ENCODE data around the gene MPG. TPM values are rescaled to one million over a fixed set of nuclear protein-coding genes. Genes with fewer than 3 reads are reported as not detected.

Gene MPG
- total RNA-seq, 4 donors from 2014 or later: 46.8 to 94.4 (median 70.9) TPM

DNA sequence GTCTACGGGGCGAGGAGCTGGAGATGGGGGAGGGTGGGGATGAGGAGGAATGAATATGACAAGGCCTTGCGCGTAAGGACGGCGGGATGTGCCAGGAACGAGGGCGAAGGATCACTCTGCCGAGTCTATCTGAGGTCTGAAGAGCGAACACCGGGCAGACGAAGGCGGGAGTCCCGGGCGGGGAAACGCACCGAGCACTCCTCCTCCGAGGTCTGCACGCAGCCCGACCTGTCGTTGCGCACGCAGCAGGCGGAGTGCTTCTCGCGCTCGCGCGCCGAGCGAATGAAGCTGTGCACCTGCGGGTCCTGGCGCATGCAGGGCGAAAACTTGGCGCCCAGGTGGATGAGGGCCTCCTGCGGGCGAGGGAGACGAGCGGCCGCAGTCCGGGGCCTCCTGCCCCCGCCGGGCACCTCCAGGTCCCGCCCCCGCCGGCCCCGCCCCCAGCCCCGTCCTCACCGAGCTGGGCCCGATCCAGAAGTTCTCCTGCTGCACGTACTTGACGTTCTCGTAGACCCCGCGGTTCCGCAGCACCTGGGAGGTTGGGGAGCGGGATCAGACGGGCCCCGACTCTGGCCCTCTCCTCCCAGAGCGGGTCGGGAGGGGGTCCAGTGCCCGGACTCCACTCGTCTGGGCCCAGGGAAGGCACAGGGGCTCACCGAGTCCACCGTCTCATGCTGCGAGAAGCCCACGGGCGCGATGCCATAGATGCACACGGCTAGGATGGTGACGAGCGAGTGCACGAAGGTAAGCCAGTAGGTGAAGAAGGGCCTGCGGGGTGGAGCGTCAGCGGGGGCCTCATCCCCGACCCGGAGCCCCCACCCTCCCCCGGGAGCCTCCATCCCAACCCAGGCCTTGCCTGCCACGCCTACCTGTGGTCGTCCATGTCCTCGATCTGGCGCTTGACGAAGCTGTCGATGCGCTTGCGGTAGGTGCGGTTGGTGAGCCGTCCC lies 16.8 kb upstream of the MPG start:
- H3K4me3 ChIP-seq: no peak overlapping the region
- no peaks in the 10 kb centered on the region for H3K27me3 ChIP-seq
- peaks cover 84% of the 10 kb centered on the region for H3K36me3 ChIP-seq
- no peaks in the 10 kb centered on the region for H3K9me3 ChIP-seq
- no peak overlapping the region for H3K27ac ChIP-seq
- WGBS: 90% methylated on average over 54 of the region's 89 CpGs
- TF ChIP-seq EP300 (IDR thresholded peaks at IDR 0.05) (no peak), POLR2A (IDR thresholded peaks at IDR 0.05) (no peak), POLR2AphosphoS5 (IDR thresholded peaks at IDR 0.05) (no peak)
- TF ChIP-seq, protein P1, sequence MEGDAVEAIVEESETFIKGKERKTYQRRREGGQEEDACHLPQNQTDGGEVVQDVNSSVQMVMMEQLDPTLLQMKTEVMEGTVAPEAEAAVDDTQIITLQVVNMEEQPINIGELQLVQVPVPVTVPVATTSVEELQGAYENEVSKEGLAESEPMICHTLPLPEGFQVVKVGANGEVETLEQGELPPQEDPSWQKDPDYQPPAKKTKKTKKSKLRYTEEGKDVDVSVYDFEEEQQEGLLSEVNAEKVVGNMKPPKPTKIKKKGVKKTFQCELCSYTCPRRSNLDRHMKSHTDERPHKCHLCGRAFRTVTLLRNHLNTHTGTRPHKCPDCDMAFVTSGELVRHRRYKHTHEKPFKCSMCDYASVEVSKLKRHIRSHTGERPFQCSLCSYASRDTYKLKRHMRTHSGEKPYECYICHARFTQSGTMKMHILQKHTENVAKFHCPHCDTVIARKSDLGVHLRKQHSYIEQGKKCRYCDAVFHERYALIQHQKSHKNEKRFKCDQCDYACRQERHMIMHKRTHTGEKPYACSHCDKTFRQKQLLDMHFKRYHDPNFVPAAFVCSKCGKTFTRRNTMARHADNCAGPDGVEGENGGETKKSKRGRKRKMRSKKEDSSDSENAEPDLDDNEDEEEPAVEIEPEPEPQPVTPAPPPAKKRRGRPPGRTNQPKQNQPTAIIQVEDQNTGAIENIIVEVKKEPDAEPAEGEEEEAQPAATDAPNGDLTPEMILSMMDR (IDR thresholded peaks at IDR 0.05): no peak
- peaks cover 9% of the 10 kb centered on the region for H3K4me1 ChIP-seq
- DNase-seq (ENCODE audit: low spot score in 2 of 2): no peak

DNA sequence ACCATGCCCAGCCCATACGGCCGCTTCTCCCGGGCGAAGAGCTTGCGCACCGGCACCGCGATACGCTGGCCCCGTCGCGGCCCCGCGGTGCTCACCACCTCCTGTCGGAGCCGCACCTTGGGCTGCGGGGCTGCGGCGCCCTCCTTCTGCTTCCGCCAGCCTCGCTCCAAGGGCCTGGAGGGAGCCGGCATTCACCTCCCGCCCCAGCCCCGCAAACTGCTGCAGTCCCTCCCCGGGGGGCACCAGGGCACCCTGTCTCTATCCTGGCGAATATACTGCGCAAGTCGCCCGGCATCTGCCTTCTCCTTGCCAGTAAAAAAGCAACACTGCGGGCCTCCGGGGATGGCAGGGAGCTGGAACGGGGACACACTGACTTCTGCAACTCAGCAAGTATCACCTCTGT lies 16.1 kb upstream of the MPG start:
- 96% methylated on average over 17 of the region's 32 CpGs for WGBS
- Histone ChIP-seq H3K27ac (no peak overlapping the region), H3K4me1 (peaks cover 16% of the 10 kb centered on the region), H3K4me3 (no peak overlapping the region), H3K27me3 (no peaks in the 10 kb centered on the region), H3K9me3 (no peaks in the 10 kb centered on the region), H3K36me3 (peaks cover 78% of the 10 kb centered on the region)
- TF ChIP-seq, protein P1 (IDR thresholded peaks at IDR 0.05): no peak
- TF ChIP-seq POLR2AphosphoS5 (IDR thresholded peaks at IDR 0.05) (no peak), EP300 (IDR thresholded peaks at IDR 0.05) (no peak), POLR2A (IDR thresholded peaks at IDR 0.05) (no peak)
- no peak for DNase-seq (ENCODE audit: low spot score in 2 of 2)

DNA sequence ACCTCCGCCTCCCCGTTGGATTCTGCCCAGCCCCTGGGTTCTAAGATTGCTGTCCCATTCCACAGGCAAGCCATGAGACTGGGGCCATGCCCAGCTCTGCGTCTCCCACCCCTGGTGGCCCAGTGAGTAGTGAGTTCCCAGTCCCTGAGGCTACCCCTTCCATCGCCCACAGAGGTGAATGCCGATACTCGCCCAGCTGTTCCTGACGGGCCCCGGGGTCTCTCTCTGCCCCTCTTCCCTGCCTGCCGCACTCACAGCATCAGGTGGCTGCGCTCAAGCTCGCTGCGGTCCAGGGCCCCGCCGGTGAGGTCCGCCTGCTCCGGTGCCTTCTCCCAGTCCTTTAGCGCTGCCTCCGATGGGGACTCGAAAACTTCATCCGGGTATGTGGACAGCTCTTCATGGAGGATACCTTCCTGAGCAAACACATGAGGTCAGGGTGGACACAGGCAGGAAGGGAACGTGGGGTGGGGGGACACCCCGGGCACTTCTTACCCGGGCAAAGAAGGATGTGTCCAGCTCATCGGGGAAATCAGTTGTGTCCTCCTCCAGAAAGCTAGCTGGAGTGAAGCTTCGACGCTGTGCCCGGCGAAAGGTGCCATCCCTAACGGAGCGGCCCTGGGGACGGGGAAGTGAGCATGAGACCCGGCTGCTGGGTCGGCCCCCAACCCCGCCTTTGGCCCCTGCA lies 15.6 kb upstream of the MPG start:
- Histone ChIP-seq H3K4me3 (no peak overlapping the region), H3K27ac (no peak overlapping the region), H3K4me1 (peaks cover 22% of the 10 kb centered on the region), H3K27me3 (no peaks in the 10 kb centered on the region), H3K9me3 (no peaks in the 10 kb centered on the region), H3K36me3 (peaks cover 72% of the 10 kb centered on the region)
- DNase-seq (ENCODE audit: low spot score in 2 of 2): no peak
- no peak for TF ChIP-seq EP300 (IDR thresholded peaks at IDR 0.05)
- TF ChIP-seq POLR2A (IDR thresholded peaks at IDR 0.05): no peak
- TF ChIP-seq POLR2AphosphoS5 (IDR thresholded peaks at IDR 0.05): no peak
- TF ChIP-seq, protein P1 (IDR thresholded peaks at IDR 0.05): no peak
- WGBS: 96% methylated on average over 27 of the region's 34 CpGs

DNA sequence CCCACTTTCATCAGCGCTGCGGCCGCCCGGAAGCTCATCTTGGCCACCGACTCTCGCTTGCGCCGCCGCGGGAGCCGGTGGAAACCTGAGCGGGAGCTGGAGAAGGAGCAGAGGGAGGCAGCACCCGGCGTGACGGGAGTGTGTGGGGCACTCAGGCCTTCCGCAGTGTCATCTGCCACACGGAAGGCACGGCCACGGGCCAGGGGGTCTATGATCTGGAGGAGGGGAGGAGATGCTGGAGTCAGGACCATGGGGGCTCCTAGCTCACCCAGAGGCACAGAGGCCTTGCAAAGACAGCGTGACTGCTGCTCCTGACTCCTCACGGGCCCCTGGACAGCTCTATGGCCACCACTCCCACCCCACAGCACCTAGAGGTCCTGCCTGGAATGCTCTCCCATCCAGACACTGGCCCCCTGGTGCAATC lies 15.0 kb upstream of the MPG start:
- no peak overlapping the region for H3K27ac ChIP-seq
- no peak overlapping the region for H3K4me3 ChIP-seq
- H3K36me3 ChIP-seq: peaks cover 67% of the 10 kb centered on the region
- H3K27me3 ChIP-seq: no peaks in the 10 kb centered on the region
- TF ChIP-seq EP300 (IDR thresholded peaks at IDR 0.05) (no peak), POLR2AphosphoS5 (IDR thresholded peaks at IDR 0.05) (no peak), POLR2A (IDR thresholded peaks at IDR 0.05) (no peak)
- TF ChIP-seq, protein P1 (IDR thresholded peaks at IDR 0.05): no peak
- H3K4me1 ChIP-seq: peaks cover 27% of the 10 kb centered on the region
- no peak for DNase-seq (ENCODE audit: low spot score in 2 of 2)
- 98% methylated on average over 9 of the region's 21 CpGs for WGBS
- H3K9me3 ChIP-seq: no peaks in the 10 kb centered on the region

DNA sequence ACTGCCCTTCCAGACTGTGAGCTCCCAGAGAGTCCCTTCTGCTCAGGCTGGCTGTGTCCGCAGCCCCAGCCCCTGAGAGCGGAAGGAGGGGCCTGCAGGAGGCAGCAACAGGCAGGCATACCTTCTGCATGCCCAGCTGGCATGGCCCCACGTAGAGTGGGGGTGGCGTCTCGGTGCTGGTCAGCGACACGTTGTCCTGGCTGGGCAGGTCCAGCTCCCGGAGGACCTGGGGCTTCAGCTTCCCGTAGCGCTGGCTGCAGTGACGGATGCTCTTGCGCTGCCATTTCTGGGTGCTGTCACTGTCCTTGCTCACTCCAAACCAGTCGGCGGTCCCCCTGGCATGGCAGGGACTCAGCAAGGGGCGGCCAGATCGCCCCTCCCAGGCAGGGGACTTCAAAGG lies 14.6 kb upstream of the MPG start:
- 95% methylated on average over 4 of the region's 16 CpGs for WGBS
- Histone ChIP-seq H3K27ac (no peak overlapping the region), H3K27me3 (no peaks in the 10 kb centered on the region), H3K36me3 (peaks cover 62% of the 10 kb centered on the region), H3K4me1 (peaks cover 32% of the 10 kb centered on the region), H3K4me3 (no peak overlapping the region), H3K9me3 (no peaks in the 10 kb centered on the region)
- TF ChIP-seq, protein P1 (IDR thresholded peaks at IDR 0.05): no peak
- no peak for TF ChIP-seq POLR2AphosphoS5 (IDR thresholded peaks at IDR 0.05)
- TF ChIP-seq POLR2A (IDR thresholded peaks at IDR 0.05): no peak
- no peak for TF ChIP-seq EP300 (IDR thresholded peaks at IDR 0.05)
- no peak for DNase-seq (ENCODE audit: low spot score in 2 of 2)
